Gastroesophageal sphincter (tissue), 3 donors: ENCODE results near the gene DNMT1.

ENCODE experiments used
- CTCF ChIP-seq, 4 experiments: fragments of 200-600 bp in 2 of 4; fragments of 450-650 bp in 2 of 4; sonication (generic) in 1 of 4; IDR thresholded peaks; one replicate each; pipeline ENCODE4 v1.5.1; 2017 to 2019; ENCODE audit warnings: antibody characterized with exemption in 4 of 4, mild to moderate bottlenecking in 2 of 4, moderate library complexity in 2 of 4
- POLR2A ChIP-seq, 2 donors: fragments of 450-650 bp; IDR thresholded peaks; one replicate each; pipeline ENCODE4 v1.6.1; 2017; ENCODE audit warnings: antibody characterized with exemption in 2 of 2, mild to moderate bottlenecking in 2 of 2, moderate library complexity in 1 of 2

- no peak for TF ChIP-seq CTCF (IDR thresholded peaks at IDR 0.05)
- no peak for TF ChIP-seq POLR2A (IDR thresholded peaks at IDR 0.05)
Measured at GRCh38 chr19:10124429-10124828, 70.3 kb downstream of the DNMT1 start.
